SK-N-SH (cell line): Measurements from ENCODE around the gene MROH7. TPM values are rescaled to one million over a fixed set of nuclear protein-coding genes. Genes with fewer than 3 reads are reported as not detected.

Source experiments
- CTCF ChIA-PET: fragments of 300-600, 350-600 bp; formaldehyde crosslinking; extraction: SDS; loops from one replicate; lab custom pipeline; 2021; lab: Yijun Ruan, JAX
- POLR2A ChIA-PET: fragments of 350-600 bp; sonication (Branson Sonifier 250); formaldehyde crosslinking; extraction: SDS; loops from one replicate; lab custom pipeline; 2020; ENCODE audit warnings: antibody characterized with exemption, inconsistent platforms; lab: Yijun Ruan, JAX
- DNase-seq: peaks from one replicate; pipeline ENCODE4 v3.0.0; 2012
- H2AFZ ChIP-seq: fragments of 200-600 bp; sonication (generic); 2 replicates; pipeline ENCODE4 v1.8.1; 2016; ENCODE audit warnings: antibody characterized with exemption, mild to moderate bottlenecking, low read depth
- H3F3A ChIP-seq: fragments of 200-600 bp; sonication (generic); replicated peaks from 2 replicates; pipeline ENCODE3; 2016; ENCODE audit warnings: antibody characterized with exemption, mild to moderate bottlenecking; ENCODE audit not compliant: insufficient read depth
- H3K27ac ChIP-seq, 2 experiments: fragments of 200-500 bp in 1 of 2; fragments of 200-600 bp in 1 of 2; sonication (Bioruptor generic) in 1 of 2; sonication (generic), shearing (Covaris generic) in 1 of 2; 2 replicates each; pipeline versions ENCODE4 v1.5.1 to v1.6.1; 2014 to 2016; ENCODE audit warnings: low read depth in 2 of 2, inconsistent platforms in 1 of 2, low read length in 1 of 2, mild to moderate bottlenecking in 1 of 2, mixed read lengths in 1 of 2
- H3K27me3 ChIP-seq: fragments of 200-600 bp; sonication (generic), shearing (Covaris generic); 2 replicates; pipeline ENCODE4 v1.6.1; 2016; ENCODE audit warnings: mixed run types; ENCODE audit not compliant: insufficient read depth
- H3K36me3 ChIP-seq, 2 experiments: fragments of 200-500 bp in 1 of 2; fragments of 200-600 bp in 1 of 2; sonication (Bioruptor generic) in 1 of 2; sonication (generic) in 1 of 2; replicated peaks in 1 of 2; 2 replicates each; pipeline versions ENCODE3 to v1.5.1; 2014 to 2016; ENCODE audit warnings: low read length in 1 of 2, mild to moderate bottlenecking in 1 of 2; ENCODE audit not compliant: insufficient read depth in 2 of 2, control insufficient read depth in 1 of 2
- H3K4me1 ChIP-seq, 2 experiments: fragments of 200-500 bp in 1 of 2; fragments of 200-600 bp in 1 of 2; sonication (Bioruptor generic) in 1 of 2; sonication (generic), shearing (Covaris generic) in 1 of 2; 2 replicates each; pipeline versions ENCODE4 v1.5.1 to v1.6.1; 2014 to 2016; ENCODE audit warnings: low read depth in 1 of 2, low read length in 1 of 2, mixed run types in 1 of 2; ENCODE audit not compliant: insufficient read depth in 2 of 2, control insufficient read depth in 1 of 2
- H3K4me2 ChIP-seq: fragments of 200-600 bp; sonication (generic), shearing (Covaris generic); 2 replicates; pipeline ENCODE4 v1.6.1; 2017; ENCODE audit warnings: mixed run types
- H3K4me3 ChIP-seq, 2 experiments: fragments of 200-500 bp in 1 of 2; fragments of 200-600 bp in 1 of 2; sonication (Bioruptor generic) in 1 of 2; sonication (generic), shearing (Covaris generic) in 1 of 2; 2 replicates each; pipeline versions ENCODE4 v1.5.1 to v1.8.1; 2014 to 2016; ENCODE audit warnings: low read depth in 2 of 2, inconsistent platforms in 1 of 2, low read length in 1 of 2, mild to moderate bottlenecking in 1 of 2, mixed read lengths in 1 of 2, moderate library complexity in 1 of 2
- H3K79me2 ChIP-seq: fragments of 200-600 bp; sonication (generic); 2 replicates; pipeline ENCODE4 v1.8.1; 2017; ENCODE audit warnings: mild to moderate bottlenecking; ENCODE audit not compliant: insufficient read depth
- H3K9ac ChIP-seq: fragments of 200-600 bp; sonication (generic); 2 replicates; pipeline ENCODE4 v1.6.1; 2017; ENCODE audit warnings: mixed run types
- H3K9me2 ChIP-seq: fragments of 200-600 bp; sonication (generic); 2 replicates; pipeline ENCODE4 v1.6.1; 2017; ENCODE audit warnings: mixed run types
- H3K9me3 ChIP-seq: fragments of 200-600 bp; sonication (generic); 2 replicates; pipeline ENCODE4 v1.6.1; 2017; ENCODE audit warnings: mixed run types, mild to moderate bottlenecking, moderate library complexity
- H4K20me1 ChIP-seq: fragments of 200-600 bp; sonication (generic); 2 replicates; pipeline ENCODE4 v1.6.1; 2017; ENCODE audit warnings: mild to moderate bottlenecking, mixed run types; ENCODE audit not compliant: insufficient read depth
- CHD2 ChIP-seq: fragments of 150-350 bp; IDR thresholded peaks from 2 replicates; pipeline ENCODE4 v1.6.1; 2018; ENCODE audit warnings: low read length; ENCODE audit not compliant: partially characterized antibody
- FOSL2 ChIP-seq: IDR thresholded peaks from 2 replicates; pipeline ENCODE4 v1.4.0; 2012; ENCODE audit warnings: low read depth, mild to moderate bottlenecking, moderate library complexity, borderline replicate concordance
- JUND ChIP-seq: IDR thresholded peaks from 2 replicates; pipeline ENCODE4 v1.4.0; 2012
- MAX ChIP-seq: IDR thresholded peaks from 2 replicates; pipeline ENCODE4 v1.4.0; 2012; ENCODE audit warnings: low read depth
- MEF2A ChIP-seq: IDR thresholded peaks from 2 replicates; pipeline ENCODE4 v1.4.0; 2012; ENCODE audit warnings: low read depth, borderline replicate concordance
- MXI1 ChIP-seq: IDR thresholded peaks from 2 replicates; pipeline ENCODE4 v1.6.1; 2012; ENCODE audit warnings: mild to moderate bottlenecking, low read depth, low read length, improper control_type of control experiment
- RCOR1 ChIP-seq: fragments of 150-350 bp; IDR thresholded peaks from 2 replicates; pipeline ENCODE4 v1.6.1; 2017; ENCODE audit warnings: antibody characterized with exemption, low read length
- TAF1 ChIP-seq: IDR thresholded peaks from 2 replicates; pipeline ENCODE4 v1.6.1; 2012; ENCODE audit warnings: low read depth, mild to moderate bottlenecking, low read length, moderate library complexity, borderline replicate concordance
- YY1 ChIP-seq: IDR thresholded peaks from 2 replicates; pipeline ENCODE4 v1.4.0; 2012; ENCODE audit warnings: low read depth, mild to moderate bottlenecking
- ZBTB33 ChIP-seq: IDR thresholded peaks from 2 replicates; pipeline ENCODE4 v1.4.0; 2012; ENCODE audit warnings: low read depth, borderline replicate concordance
- WGBS: methylation state at CpG from one replicate; pipeline ENCODE4 v1.1.6; 2017; ENCODE audit warnings: low lambda C conversion rate; 5-methylcytosine and 5-hydroxymethylcytosine counted together
- polyA plus RNA-seq, 3 experiments: library from polyadenylated mRNA; depleted of rRNA; stranded (reverse); fragments of >200 nt; gene quantifications; 2 replicates each; pipeline ENCODE4 v1.2.3, GENCODE V29; 2012
- TF ChIP-seq, protein P1 (sequence below): IDR thresholded peaks from 2 replicates; pipeline ENCODE4 v1.4.0; 2012; ENCODE audit warnings: low read depth, borderline replicate concordance
- TF ChIP-seq, protein P2 (sequence below): IDR thresholded peaks from 2 replicates; pipeline ENCODE4 v1.6.1; 2012; ENCODE audit warnings: mild to moderate bottlenecking, low read depth, low read length, moderate library complexity
- TF ChIP-seq, protein P3 (sequence below): fragments of 150-350 bp; IDR thresholded peaks from 2 replicates; pipeline ENCODE4 v1.6.1; 2016; ENCODE audit warnings: mild to moderate bottlenecking, low read depth, low read length

The MROH7 gene
- polyA plus RNA-seq, 1 of the 3 experiments (the other 2 are of a cell fraction), result 0.51 TPM

DNA sequence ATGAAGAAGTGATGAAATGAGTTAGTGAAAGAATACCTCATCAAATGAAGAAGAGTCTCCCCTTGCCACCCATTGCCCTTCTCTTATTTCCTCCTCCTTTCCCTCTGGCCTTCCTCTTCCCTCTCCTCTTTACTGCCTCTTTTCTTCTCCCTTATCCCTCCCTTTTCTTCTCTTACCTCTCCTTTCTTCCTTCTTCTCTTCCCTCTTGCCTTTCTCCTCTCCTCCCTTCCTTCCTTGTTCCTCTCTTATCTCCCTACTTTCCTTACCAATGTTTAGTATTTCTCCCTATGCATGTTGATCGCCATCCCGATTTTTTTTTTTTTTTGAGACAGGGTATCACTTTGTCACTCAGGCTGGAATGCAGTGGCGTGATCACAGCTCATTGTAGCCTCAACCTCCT, 8.8 kb downstream of the MROH7 start:
- WGBS, result 67% methylated on average over 3 of the region's 3 CpGs
- TF ChIP-seq CHD2 (no peak), RCOR1 (no peak), ZBTB33 (no peak), MAX (no peak), JUND (no peak), FOSL2 (no peak), TAF1 (no peak), YY1 (no peak), MEF2A (no peak), MXI1 (no peak)
- TF ChIP-seq, protein P1, sequence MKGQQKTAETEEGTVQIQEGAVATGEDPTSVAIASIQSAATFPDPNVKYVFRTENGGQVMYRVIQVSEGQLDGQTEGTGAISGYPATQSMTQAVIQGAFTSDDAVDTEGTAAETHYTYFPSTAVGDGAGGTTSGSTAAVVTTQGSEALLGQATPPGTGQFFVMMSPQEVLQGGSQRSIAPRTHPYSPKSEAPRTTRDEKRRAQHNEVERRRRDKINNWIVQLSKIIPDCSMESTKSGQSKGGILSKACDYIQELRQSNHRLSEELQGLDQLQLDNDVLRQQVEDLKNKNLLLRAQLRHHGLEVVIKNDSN, result no peak
- TF ChIP-seq, protein P2, sequence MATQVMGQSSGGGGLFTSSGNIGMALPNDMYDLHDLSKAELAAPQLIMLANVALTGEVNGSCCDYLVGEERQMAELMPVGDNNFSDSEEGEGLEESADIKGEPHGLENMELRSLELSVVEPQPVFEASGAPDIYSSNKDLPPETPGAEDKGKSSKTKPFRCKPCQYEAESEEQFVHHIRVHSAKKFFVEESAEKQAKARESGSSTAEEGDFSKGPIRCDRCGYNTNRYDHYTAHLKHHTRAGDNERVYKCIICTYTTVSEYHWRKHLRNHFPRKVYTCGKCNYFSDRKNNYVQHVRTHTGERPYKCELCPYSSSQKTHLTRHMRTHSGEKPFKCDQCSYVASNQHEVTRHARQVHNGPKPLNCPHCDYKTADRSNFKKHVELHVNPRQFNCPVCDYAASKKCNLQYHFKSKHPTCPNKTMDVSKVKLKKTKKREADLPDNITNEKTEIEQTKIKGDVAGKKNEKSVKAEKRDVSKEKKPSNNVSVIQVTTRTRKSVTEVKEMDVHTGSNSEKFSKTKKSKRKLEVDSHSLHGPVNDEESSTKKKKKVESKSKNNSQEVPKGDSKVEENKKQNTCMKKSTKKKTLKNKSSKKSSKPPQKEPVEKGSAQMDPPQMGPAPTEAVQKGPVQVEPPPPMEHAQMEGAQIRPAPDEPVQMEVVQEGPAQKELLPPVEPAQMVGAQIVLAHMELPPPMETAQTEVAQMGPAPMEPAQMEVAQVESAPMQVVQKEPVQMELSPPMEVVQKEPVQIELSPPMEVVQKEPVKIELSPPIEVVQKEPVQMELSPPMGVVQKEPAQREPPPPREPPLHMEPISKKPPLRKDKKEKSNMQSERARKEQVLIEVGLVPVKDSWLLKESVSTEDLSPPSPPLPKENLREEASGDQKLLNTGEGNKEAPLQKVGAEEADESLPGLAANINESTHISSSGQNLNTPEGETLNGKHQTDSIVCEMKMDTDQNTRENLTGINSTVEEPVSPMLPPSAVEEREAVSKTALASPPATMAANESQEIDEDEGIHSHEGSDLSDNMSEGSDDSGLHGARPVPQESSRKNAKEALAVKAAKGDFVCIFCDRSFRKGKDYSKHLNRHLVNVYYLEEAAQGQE, result no peak
- TF ChIP-seq, protein P3, sequence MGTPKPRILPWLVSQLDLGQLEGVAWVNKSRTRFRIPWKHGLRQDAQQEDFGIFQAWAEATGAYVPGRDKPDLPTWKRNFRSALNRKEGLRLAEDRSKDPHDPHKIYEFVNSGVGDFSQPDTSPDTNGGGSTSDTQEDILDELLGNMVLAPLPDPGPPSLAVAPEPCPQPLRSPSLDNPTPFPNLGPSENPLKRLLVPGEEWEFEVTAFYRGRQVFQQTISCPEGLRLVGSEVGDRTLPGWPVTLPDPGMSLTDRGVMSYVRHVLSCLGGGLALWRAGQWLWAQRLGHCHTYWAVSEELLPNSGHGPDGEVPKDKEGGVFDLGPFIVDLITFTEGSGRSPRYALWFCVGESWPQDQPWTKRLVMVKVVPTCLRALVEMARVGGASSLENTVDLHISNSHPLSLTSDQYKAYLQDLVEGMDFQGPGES, result no peak
- Histone ChIP-seq H3K27ac (no peak overlapping the region), H3K4me2 (no peak overlapping the region), H3K9me3 (no peaks in the 10 kb centered on the region), H3K27me3 (no peaks in the 10 kb centered on the region), H3K36me3 (no peaks in the 10 kb centered on the region), H3F3A (no peaks in the 10 kb centered on the region), H3K9me2 (no peaks in the 10 kb centered on the region), H3K4me3 (no peak overlapping the region), H4K20me1 (no peaks in the 10 kb centered on the region), H2AFZ (no peak overlapping the region), H3K79me2 (no peaks in the 10 kb centered on the region), H3K9ac (no peak overlapping the region), H3K4me1 (no peaks in the 10 kb centered on the region)
- ChIA-PET POLR2A (interaction anchor here (0.6 kb wide), 1 partner anchor 13 kb away, joined by 3 read pairs; no protein-coding TSS in a partner anchor), CTCF (interaction anchor here (0.7 to 2.5 kb wide), 2 partner anchors 18 to 102 kb away, joined by 3 to 6 read pairs; partner anchors contain the start of gene ACOT11)
- DNase-seq, result no peak
